Body of pancreas (tissue), 4 donors: ENCODE data around the gene GABRG3.

Source experiments
- CTCF ChIP-seq, 7 experiments: fragments of 450-650 bp in 4 of 7; fragments of 200-600 bp in 3 of 7; sonication (generic) in 3 of 7; IDR thresholded peaks; one replicate each; pipeline ENCODE4 v1.5.1; 2016 to 2019; ENCODE audit warnings: antibody characterized with exemption in 7 of 7
- POLR2A ChIP-seq, 3 donors: fragments of 450-650 bp; IDR thresholded peaks; one replicate each; pipeline ENCODE4 v1.6.1; 2016; ENCODE audit warnings: antibody characterized with exemption in 3 of 3, mild to moderate bottlenecking in 2 of 3

- TF ChIP-seq CTCF (IDR thresholded peaks at IDR 0.05) (no peak), POLR2A (IDR thresholded peaks at IDR 0.05) (no peak)
Observed at GRCh38 chr15:27058939-27059338, 88.0 kb downstream of the GABRG3 start.
